GM10266 (cell line): ENCODE data around the gene UVRAG.

ENCODE experiments used
- DNase-seq: peaks from one replicate; pipeline ENCODE4 v3.0.0; 2012; ENCODE audit errors: extremely low spot score
- CTCF ChIP-seq: IDR thresholded peaks from 2 replicates; pipeline ENCODE4 v1.5.1; 2012; ENCODE audit warnings: mild to moderate bottlenecking, low read depth; ENCODE audit not compliant: control insufficient read depth, insufficient read depth; ENCODE audit errors: missing control alignments

The UVRAG gene

GRCh38 chr11:75770102-75770501 lies 44.9 kb upstream of the UVRAG start:
- TF ChIP-seq CTCF, result no peak
- no peak for DNase-seq

GRCh38 chr11:75771646-75772410 lies 43.2 kb upstream of the UVRAG start:
- no peak for DNase-seq
- no peak for TF ChIP-seq CTCF

- TF ChIP-seq CTCF, result no peak
- DNase-seq, result peak; percentile 83
Observed at GRCh38 chr11:75773595-75774353, 41.2 kb upstream of the UVRAG start.

- no peak for TF ChIP-seq CTCF
Observed at GRCh38 chr11:75775056-75775455, 40.0 kb upstream of the UVRAG start.

GRCh38 chr11:75776546-75776945 lies 38.5 kb upstream of the UVRAG start:
- TF ChIP-seq CTCF, result no peak
- no peak for DNase-seq

More at GRCh38 chr11:75775056-75775455, 40.0 kb upstream of the UVRAG start:
- DNase-seq, result no peak

- no peak for DNase-seq
Observed at GRCh38 chr11:75777461-75778110, 37.4 kb upstream of the UVRAG start.

More at GRCh38 chr11:75777461-75778110, 37.4 kb upstream of the UVRAG start:
- no peak for TF ChIP-seq CTCF
